IPS-NIHi7 (cell line): Measurements from ENCODE around the gene NSF.
"Not testable (repeated sequence)": the region's sequence is repeated elsewhere in the genome, so short reads cannot be mapped to it uniquely, and the experiment has no call there.

Experiments used
- DNase-seq: peaks from one replicate; pipeline ENCODE4 v3.0.0; 2012; ENCODE audit warnings: mixed read lengths; ENCODE audit errors: extremely low spot score

The NSF gene

GRCh38 chr17:46590157-46591146 lies at the start of gene NSF:
Gene NSF, plus strand, starts transcription at chr17:46590669. Its CDS starts 107 bp downstream, at chr17:46590776.
- not testable (repeated sequence) for DNase-seq

- DNase-seq: not testable (repeated sequence)
These were observed 41.9 kb upstream of the NSF start for GRCh38 chr17:46548607-46549006.

- DNase-seq: not testable (repeated sequence)
These were observed 31.3 kb upstream of the NSF start for GRCh38 chr17:46559155-46559554.

- not testable (repeated sequence) for DNase-seq
These were observed 30.4 kb upstream of the NSF start for GRCh38 chr17:46560048-46560447.

GRCh38 chr17:46566284-46566683 lies 24.2 kb upstream of the NSF start:
- DNase-seq: not testable (repeated sequence)

GRCh38 chr17:46566980-46567379 lies 23.5 kb upstream of the NSF start:
- not testable (repeated sequence) for DNase-seq

GRCh38 chr17:46571796-46572195 lies 18.7 kb upstream of the NSF start:
- not testable (repeated sequence) for DNase-seq

- not testable (repeated sequence) for DNase-seq
These were observed 11.1 kb upstream of the NSF start, which contains the start of gene ARL17A for GRCh38 chr17:46579083-46580075. Gene ARL17A, minus strand, starts transcription at chr17:46579691. Its CDS starts 3,369 bp downstream, at chr17:46576322.

GRCh38 chr17:46580082-46580481 lies 10.4 kb upstream of the NSF start:
- DNase-seq: not testable (repeated sequence)

- not testable (repeated sequence) for DNase-seq
These were observed 5.0 kb upstream of the NSF start for GRCh38 chr17:46585444-46585843.

GRCh38 chr17:46591332-46591731 lies 863 bp downstream of the NSF start:
- DNase-seq: not testable (repeated sequence)

GRCh38 chr17:46598344-46598931 lies 8.0 kb downstream of the NSF start:
- not testable (repeated sequence) for DNase-seq

- DNase-seq: not testable (repeated sequence)
These were observed 10.3 kb downstream of the NSF start for GRCh38 chr17:46600767-46601166.

GRCh38 chr17:46603125-46603524 lies 12.7 kb downstream of the NSF start:
- not testable (repeated sequence) for DNase-seq

GRCh38 chr17:46611304-46611703 lies 20.8 kb downstream of the NSF start:
- DNase-seq: not testable (repeated sequence)

- DNase-seq: not testable (repeated sequence)
These were observed 23.4 kb downstream of the NSF start for GRCh38 chr17:46613876-46614275.

- DNase-seq: not testable (repeated sequence)
These were observed 26.7 kb downstream of the NSF start for GRCh38 chr17:46617121-46617520.

- DNase-seq: not testable (repeated sequence)
These were observed 28.5 kb downstream of the NSF start for GRCh38 chr17:46618975-46619374.

- DNase-seq: not testable (repeated sequence)
These were observed 33.3 kb downstream of the NSF start for GRCh38 chr17:46623790-46624189.

- not testable (repeated sequence) for DNase-seq
These were observed 34.3 kb downstream of the NSF start for GRCh38 chr17:46624726-46625125.

GRCh38 chr17:46627452-46627851 lies 37.0 kb downstream of the NSF start:
- DNase-seq: not testable (repeated sequence)
